ENCODE results near the gene ZBTB9.

Gene ZBTB9

GRCh38 chr6:33430991-33431879 is 23.1 kb upstream of the ZBTB9 start:
- ChIA-PET CTCF (interaction anchor here (0.6 to 2.7 kb wide), 7 partner anchors 9 to 152 kb away, joined by 3 to 13 read pairs (median 4); partner anchors contain the start of genes BAK1, CUTA and SYNGAP1), POLR2A (interaction anchor here (0.6 to 2.4 kb wide), 18 partner anchors 9 to 459 kb away, joined by 3 to 20 read pairs (median 5); partner anchors contain the start of genes B3GALT4, BAK1, CUTA and RGL2)
- Histone ChIP-seq H3K4me3 (ENCODE audit: low read depth, low read length) (no peak overlapping the region), H3K9me3 (ENCODE audit: control insufficient read depth, insufficient read depth, low read depth, low read length) (no peaks in the 10 kb centered on the region), H3K27ac (ENCODE audit: extremely low read depth, low read depth, low read length) (no peak overlapping the region), H3K36me3 (ENCODE audit: control insufficient read depth in 2 of 2, insufficient read depth in 1 of 2, low read length in 2 of 2) (peaks cover 3 to 11% of the 10 kb centered on the region in 2 experiments; a peak in 2 of 3 replicates), H3K4me1 (ENCODE audit: control insufficient read depth, insufficient read depth, low read length) (peaks cover 10% of the 10 kb centered on the region)
- TF ChIP-seq ZNF394 (tag by site-specific recombination; IDR thresholded peaks at IDR 0.05; ENCODE audit: borderline replicate concordance) (peak; percentile 99), ZBTB21 (tag by site-specific recombination; IDR thresholded peaks at IDR 0.05) (no peak), SCRT2 (tag by site-specific recombination; IDR thresholded peaks at IDR 0.05) (peak; percentile 99), ZNF610 (tag by site-specific recombination; IDR thresholded peaks at IDR 0.05; ENCODE audit: borderline replicate concordance) (no peak), HOXD13 (CRISPR knock-in tag; IDR thresholded peaks at IDR 0.05; ENCODE audit: borderline replicate concordance) (no peak), ZNF280D (tag by site-specific recombination; IDR thresholded peaks at IDR 0.05) (no peak), ZBTB17 (tag by site-specific recombination; IDR thresholded peaks at IDR 0.05) (peak; percentile 74), ZNF24 (tag by site-specific recombination; IDR thresholded peaks at IDR 0.05) (no peak), BCL6B (tag by site-specific recombination; IDR thresholded peaks at IDR 0.05) (no peak), GLI4 (tag by site-specific recombination; IDR thresholded peaks at IDR 0.05) (no peak), PRDM10 (tag by site-specific recombination; IDR thresholded peaks at IDR 0.05) (peak; percentile 96), GLIS2 (tag by site-specific recombination; IDR thresholded peaks at IDR 0.05) (peak; percentile 43; the same call in 1 of the 2 replicates), ZSCAN18 (tag by site-specific recombination; IDR thresholded peaks at IDR 0.05) (no peak), ZNF274 (IDR thresholded peaks at IDR 0.05; ENCODE audit: low read length) (no peak), ZNF274 (tag by site-specific recombination; IDR thresholded peaks at IDR 0.05; ENCODE audit: borderline replicate concordance) (no peak), ZBTB26 (tag by site-specific recombination; optimal IDR thresholded peaks at IDR 0.05) (peak; percentile 14), ZNF670 (tag by site-specific recombination; IDR thresholded peaks at IDR 0.05; ENCODE audit: low read depth) (no peak), PRDM1 (tag by site-specific recombination; IDR thresholded peaks at IDR 0.05) (peak; percentile 40; the same call in 1 of the 2 replicates), ZSCAN23 (tag by site-specific recombination; IDR thresholded peaks at IDR 0.05) (no peak), PBX3 (CRISPR knock-in tag; IDR thresholded peaks at IDR 0.05) (no peak), SP7 (tag by site-specific recombination; IDR thresholded peaks at IDR 0.05) (no peak), ZNF777 (tag by site-specific recombination; IDR thresholded peaks at IDR 0.05; ENCODE audit: borderline replicate concordance) (no peak), ZNF560 (tag by site-specific recombination; IDR thresholded peaks at IDR 0.05; ENCODE audit: borderline replicate concordance) (no peak), GLIS1 (tag by site-specific recombination; IDR thresholded peaks at IDR 0.05) (0 out of 2 replicates have a peak, but pooled peaks have one; percentile 6)
